Uterus (tissue), 2 donors: ENCODE data around the gene TPP2.

Source experiments
- CTCF ChIP-seq, 4 experiments: fragments of 200-600 bp in 2 of 4; fragments of 450-650 bp in 2 of 4; sonication (generic) in 2 of 4; IDR thresholded peaks; one replicate each; pipeline ENCODE4 v1.5.1; 2016 to 2019; ENCODE audit warnings: antibody characterized with exemption in 4 of 4, mild to moderate bottlenecking in 2 of 4, moderate library complexity in 1 of 4
- POLR2A ChIP-seq, 2 donors: fragments of 450-650 bp; IDR thresholded peaks; one replicate each; pipeline ENCODE4 v1.6.1; 2016; ENCODE audit warnings: antibody characterized with exemption in 2 of 2, mild to moderate bottlenecking in 1 of 2, moderate library complexity in 1 of 2

GRCh38 chr13:102675115-102675514, 78.3 kb downstream of the TPP2 start:
- no peak for TF ChIP-seq POLR2A (IDR thresholded peaks at IDR 0.05)
- TF ChIP-seq CTCF (IDR thresholded peaks at IDR 0.05) = no peak
